Vagina (tissue), 2 donors: ENCODE measurements around the gene UBE2N. TPM values are rescaled to one million over a fixed set of nuclear protein-coding genes. Genes with fewer than 3 reads are reported as not detected.

ENCODE experiments used
- DNase-seq, 2 donors: peaks; one replicate each; pipeline ENCODE4 v3.0.0-alpha.2; 2017; ENCODE audit errors: extremely low spot score in 2 of 2
- H3K27ac ChIP-seq: fragments of 200-600 bp; sonication (generic); one replicate; pipeline ENCODE4 v1.5.1; 2019
- H3K27me3 ChIP-seq: fragments of 200-600 bp; sonication (generic); one replicate; pipeline ENCODE4 v1.5.1; 2019
- H3K36me3 ChIP-seq, 2 donors: fragments of 200-600 bp; sonication (generic); one replicate each; pipeline ENCODE4 v1.5.1; 2017 to 2019
- H3K4me1 ChIP-seq: fragments of 200-600 bp; sonication (generic); one replicate; pipeline ENCODE4 v1.5.1; 2019
- H3K4me3 ChIP-seq, 2 donors: fragments of 200-600 bp; sonication (generic); 1 replicate in 1 of 2; 2 replicates in 1 of 2; pipeline ENCODE4 v1.5.1; 2016 to 2019
- H3K9me3 ChIP-seq: fragments of 200-600 bp; sonication (generic); one replicate; pipeline ENCODE4 v1.5.1; 2019
- POLR2A ChIP-seq, 2 donors: fragments of 450-650 bp; IDR thresholded peaks; one replicate each; pipeline ENCODE4 v1.6.1; 2017; ENCODE audit warnings: antibody characterized with exemption in 2 of 2, mild to moderate bottlenecking in 2 of 2, moderate library complexity in 2 of 2
- POLR2AphosphoS5 ChIP-seq, 2 donors: sonication (generic); formaldehyde crosslinking; IDR thresholded peaks; one replicate each; pipeline ENCODE4 v1.9.0; 2017; ENCODE audit warnings: antibody characterized with exemption in 2 of 2, mild to moderate bottlenecking in 2 of 2, low read depth in 1 of 2; ENCODE audit not compliant: insufficient read depth in 1 of 2
- intact Hi-C: fragments of 100-400 bp; cut with DNase I; formaldehyde crosslinking; loops from one replicate; pipeline ENCODE4 v1.15.1; 2023
- total RNA-seq: library from RNA; depleted of rRNA; stranded (reverse); fragments of >200 nt; gene quantifications from one replicate; pipeline ENCODE4 v1.2.3, GENCODE V29; 2016
- TF ChIP-seq, protein P1 (sequence below), 3 experiments: fragments of 450-650 bp in 2 of 3; fragments of 200-600 bp in 1 of 3; sonication (generic) in 1 of 3; IDR thresholded peaks; one replicate each; pipeline ENCODE4 v1.5.1; 2017 to 2019; ENCODE audit warnings: antibody characterized with exemption in 3 of 3, mild to moderate bottlenecking in 2 of 3, moderate library complexity in 2 of 3

The UBE2N gene
- total RNA-seq, 1 donor from 2014 or later = 52.5 TPM

DNA sequence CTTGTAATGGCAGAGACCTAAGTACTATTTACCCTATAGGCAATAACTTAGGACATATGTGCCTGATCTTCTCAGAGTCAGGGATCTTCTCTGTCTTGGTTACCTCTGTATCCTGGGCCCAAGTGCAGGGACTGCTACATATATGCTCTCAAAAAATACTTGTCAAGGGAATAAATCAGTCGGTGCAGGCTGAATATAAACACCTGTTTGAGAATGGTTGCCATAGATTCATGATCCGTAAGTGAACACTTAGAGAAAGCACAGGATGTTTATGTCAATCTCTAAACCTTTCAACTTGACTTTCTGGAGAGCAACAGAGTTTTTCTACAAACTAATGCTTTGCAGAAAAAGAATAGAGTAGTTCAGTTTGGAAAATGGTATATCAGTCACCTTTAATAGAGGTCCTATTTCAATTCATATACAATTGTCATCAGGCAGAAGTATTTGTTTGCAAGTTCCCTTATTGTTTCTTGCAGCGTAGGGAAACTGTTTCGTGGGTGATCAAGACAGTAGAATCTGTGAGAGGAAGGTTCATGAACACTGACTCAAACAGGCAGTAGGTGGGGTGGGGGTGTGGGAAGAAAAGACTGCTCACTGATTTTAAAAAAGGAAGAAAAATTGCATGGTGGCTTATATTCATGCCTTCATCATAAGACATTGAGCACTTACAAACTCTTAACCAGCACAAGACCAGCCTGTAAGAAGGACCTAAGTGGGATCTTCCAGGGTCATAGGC is 6.0 kb upstream of the UBE2N start:
- TF ChIP-seq POLR2A (IDR thresholded peaks at IDR 0.05) (no peak), POLR2AphosphoS5 (IDR thresholded peaks at IDR 0.05; ENCODE audit: insufficient read depth in 1 of 2, low read depth in 1 of 2) (no peak)
- TF ChIP-seq, protein P1, sequence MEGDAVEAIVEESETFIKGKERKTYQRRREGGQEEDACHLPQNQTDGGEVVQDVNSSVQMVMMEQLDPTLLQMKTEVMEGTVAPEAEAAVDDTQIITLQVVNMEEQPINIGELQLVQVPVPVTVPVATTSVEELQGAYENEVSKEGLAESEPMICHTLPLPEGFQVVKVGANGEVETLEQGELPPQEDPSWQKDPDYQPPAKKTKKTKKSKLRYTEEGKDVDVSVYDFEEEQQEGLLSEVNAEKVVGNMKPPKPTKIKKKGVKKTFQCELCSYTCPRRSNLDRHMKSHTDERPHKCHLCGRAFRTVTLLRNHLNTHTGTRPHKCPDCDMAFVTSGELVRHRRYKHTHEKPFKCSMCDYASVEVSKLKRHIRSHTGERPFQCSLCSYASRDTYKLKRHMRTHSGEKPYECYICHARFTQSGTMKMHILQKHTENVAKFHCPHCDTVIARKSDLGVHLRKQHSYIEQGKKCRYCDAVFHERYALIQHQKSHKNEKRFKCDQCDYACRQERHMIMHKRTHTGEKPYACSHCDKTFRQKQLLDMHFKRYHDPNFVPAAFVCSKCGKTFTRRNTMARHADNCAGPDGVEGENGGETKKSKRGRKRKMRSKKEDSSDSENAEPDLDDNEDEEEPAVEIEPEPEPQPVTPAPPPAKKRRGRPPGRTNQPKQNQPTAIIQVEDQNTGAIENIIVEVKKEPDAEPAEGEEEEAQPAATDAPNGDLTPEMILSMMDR (IDR thresholded peaks at IDR 0.05) = no peak
- Histone ChIP-seq H3K27me3 (no peaks in the 10 kb centered on the region), H3K27ac (no peak overlapping the region), H3K4me3 (no peak overlapping the region), H3K36me3 (no peaks in the 10 kb centered on the region), H3K4me1 (peaks cover 3% of the 10 kb centered on the region), H3K9me3 (no peaks in the 10 kb centered on the region)
- intact Hi-C loops = no loop called here
- DNase-seq = no peak

DNA sequence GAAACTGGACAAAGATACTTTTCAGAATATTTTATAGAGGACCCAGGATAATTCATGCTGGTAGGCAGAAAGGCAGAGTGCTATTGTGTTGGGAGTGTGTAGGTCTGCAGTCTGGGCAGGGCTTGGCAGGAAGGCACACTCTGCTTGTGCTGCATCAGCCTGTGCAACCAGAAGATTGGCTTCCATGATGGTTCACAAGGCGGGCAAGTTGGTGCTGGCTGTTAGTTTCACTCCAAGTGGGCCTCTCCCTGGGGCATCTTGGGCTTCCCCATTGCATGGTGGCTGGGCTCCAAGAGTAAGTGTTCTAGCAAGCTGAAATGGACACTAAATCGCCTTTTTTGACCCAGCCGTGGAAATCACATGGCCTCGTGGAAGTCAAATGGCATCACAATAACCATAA is 1.8 kb upstream of the UBE2N start:
- intact Hi-C loops = no loop called here
- H3K27me3 ChIP-seq = no peaks in the 10 kb centered on the region

DNA sequence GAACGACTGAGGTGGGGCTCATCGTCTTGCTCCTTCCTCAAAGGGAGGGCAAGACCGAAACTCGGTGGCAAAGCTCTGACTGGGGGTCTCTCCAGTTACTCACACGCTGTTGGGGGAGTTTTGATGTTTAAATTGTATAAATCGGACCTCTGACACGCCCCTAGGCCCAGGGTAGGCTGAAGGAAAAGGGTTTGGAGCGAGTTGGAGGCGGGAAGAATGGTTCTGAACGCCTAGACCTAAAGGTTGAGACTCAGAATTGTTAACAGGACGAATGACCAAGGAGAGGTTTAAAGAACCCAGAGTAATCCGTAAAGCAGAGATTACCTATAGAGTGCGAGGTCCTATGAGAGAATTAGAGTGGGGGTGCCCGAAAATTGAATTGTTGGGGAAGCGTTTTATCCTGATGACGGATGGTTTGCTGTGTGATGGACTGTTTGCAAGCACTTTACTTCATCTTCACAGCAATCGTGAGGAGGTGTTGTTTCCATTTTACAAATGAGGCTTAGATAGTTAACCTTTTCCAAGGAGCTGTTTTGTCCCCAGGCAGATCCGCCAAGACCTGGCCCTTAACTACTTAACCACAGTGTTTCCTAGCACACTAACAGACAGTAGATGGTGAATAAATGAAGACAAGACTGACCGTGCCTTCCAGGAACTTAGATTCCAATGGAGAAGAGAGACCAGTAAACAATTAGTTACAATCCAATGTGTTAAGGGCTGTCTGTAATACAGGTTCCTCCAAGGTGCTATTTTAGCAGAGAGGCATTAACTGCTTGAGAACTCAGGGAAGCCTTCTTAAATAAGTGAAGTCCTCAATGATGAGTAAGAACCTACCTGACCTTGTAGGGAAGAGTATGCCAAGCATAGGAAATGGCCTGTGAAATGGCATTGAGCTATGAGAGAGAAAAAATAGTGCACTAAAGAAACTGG is 929 bp upstream of the UBE2N start:
- no peaks in the 10 kb centered on the region for H3K27me3 ChIP-seq
- peak overlapping the region; percentile 81 to 99 for H3K4me3 ChIP-seq
- H3K27ac ChIP-seq = peak overlapping the region; percentile 92
- TF ChIP-seq POLR2AphosphoS5 (IDR thresholded peaks at IDR 0.05; ENCODE audit: insufficient read depth in 1 of 2, low read depth in 1 of 2) (no peak), POLR2A (IDR thresholded peaks at IDR 0.05) (no peak)
- TF ChIP-seq, protein P1 (IDR thresholded peaks at IDR 0.05) = no peak
- intact Hi-C loops = no loop called here
- H3K36me3 ChIP-seq = no peaks in the 10 kb centered on the region
- peaks cover 40% of the 10 kb centered on the region for H3K4me1 ChIP-seq
- no peaks in the 10 kb centered on the region for H3K9me3 ChIP-seq
- DNase-seq = no peak

More for the DNA sequence above, 1.8 kb upstream of the UBE2N start:
- Histone ChIP-seq H3K36me3 (no peaks in the 10 kb centered on the region), H3K4me3 (no peak overlapping the region), H3K9me3 (no peaks in the 10 kb centered on the region), H3K4me1 (peaks cover 33% of the 10 kb centered on the region), H3K27ac (no peak overlapping the region)
- no peak for DNase-seq
- no peak for TF ChIP-seq POLR2A (IDR thresholded peaks at IDR 0.05)
- TF ChIP-seq, protein P1 (IDR thresholded peaks at IDR 0.05) = no peak
- no peak for TF ChIP-seq POLR2AphosphoS5 (IDR thresholded peaks at IDR 0.05; ENCODE audit: insufficient read depth in 1 of 2, low read depth in 1 of 2)

GRCh38 chr12:93441081-93441616 is 598 bp downstream of the UBE2N start:
- intact Hi-C loops = no loop called here

More at GRCh38 chr12:93441081-93441616, 598 bp downstream of the UBE2N start:
- Histone ChIP-seq H3K4me3 (peak overlapping the region; percentile 81 to 99), H3K27ac (peak overlapping the region; percentile 92), H3K9me3 (no peaks in the 10 kb centered on the region), H3K36me3 (no peaks in the 10 kb centered on the region), H3K27me3 (no peaks in the 10 kb centered on the region), H3K4me1 (peaks cover 54% of the 10 kb centered on the region)
- no peak for TF ChIP-seq POLR2AphosphoS5 (IDR thresholded peaks at IDR 0.05; ENCODE audit: insufficient read depth in 1 of 2, low read depth in 1 of 2)
- TF ChIP-seq POLR2A (IDR thresholded peaks at IDR 0.05) = no peak
- TF ChIP-seq, protein P1 (IDR thresholded peaks at IDR 0.05) = no peak
- DNase-seq = no peak
